Activated CD8-positive, alpha-beta T cell treated with anti-CD3 and anti-CD28 coated beads, Interleukin-2, amount 10 ng/mL, durations not matched to agents 7 days and 5 days (primary cell): ENCODE results near the gene HOXD13. TPM values are rescaled to one million over a fixed set of nuclear protein-coding genes. Genes with fewer than 3 reads are reported as not detected.

ENCODE experiments used
- ATAC-seq: fragments of 150-1000 bp; cut with Tn5 transposase; one replicate; pipeline ENCODE4 v1.10.0; 2021; ENCODE audit warnings: moderate library complexity
- CTCF ChIA-PET: fragments of 350-600 bp; sonication (Branson Sonifier 250); formaldehyde crosslinking; loops from one replicate; lab custom pipeline; 2021; ENCODE audit warnings: antibody characterized with exemption; lab: Charles Lee
- POLR2A ChIA-PET: fragments of 350-600 bp; sonication (Branson Sonifier 250); formaldehyde crosslinking; loops from one replicate; lab custom pipeline; 2021; ENCODE audit warnings: antibody characterized with exemption; lab: Charles Lee
- DNase-seq: peaks from one replicate; pipeline ENCODE4 v3.0.0-alpha.2; 2020
- H3K27ac Mint-ChIP-seq: one replicate; pipeline ENCODE4 v1.8.0; 2021; ENCODE audit warnings: mild to moderate bottlenecking, mixed read lengths
- H3K27me3 Mint-ChIP-seq: one replicate; pipeline ENCODE4 v1.8.0; 2021; ENCODE audit warnings: low read depth, mixed read lengths
- H3K36me3 Mint-ChIP-seq: one replicate; pipeline ENCODE4 v1.8.0; 2021; ENCODE audit warnings: low read depth, mixed read lengths
- H3K4me1 Mint-ChIP-seq: one replicate; pipeline ENCODE4 v1.8.0; 2021; ENCODE audit warnings: low read depth, mixed read lengths
- H3K4me3 Mint-ChIP-seq: one replicate; pipeline ENCODE4 v1.8.0; 2021; ENCODE audit warnings: mild to moderate bottlenecking, mixed read lengths
- H3K9me3 Mint-ChIP-seq: one replicate; pipeline ENCODE4 v1.8.0; 2022; ENCODE audit warnings: mixed read lengths; ENCODE audit not compliant: insufficient read depth
- total RNA-seq, 2 experiments: library from RNA; stranded (reverse); gene quantifications; one replicate each; pipeline ENCODE4 v1.2.3, GENCODE V29; 2021

HOXD13 gene
- total RNA-seq, 2 experiments from 2014 or later = not detected

- peaks cover 18% of the 10 kb centered on the region for H3K4me1 Mint-ChIP-seq
Observed at GRCh38 chr2:176128172-176128981, 35.9 kb downstream of the HOXD13 start.

GRCh38 chr2:176128982-176129796 lies 36.7 kb downstream of the HOXD13 start, which contains the start of gene HOXD8:
Gene HOXD8 (plus strand): TSS chr2:176129705. CDS start chr2:176130367, 662 bp downstream.
- ATAC-seq (no peak), DNase-seq (no peak)
- Mint-ChIP-seq H3K27me3 (peaks cover 79% of the 10 kb centered on the region), H3K4me1 (peaks cover 18% of the 10 kb centered on the region), H3K9me3 (no peaks in the 10 kb centered on the region), H3K4me3 (peak within 1 kb of the TSS; percentile 30), H3K27ac (peak within 1 kb of the TSS; percentile 64), H3K36me3 (peaks cover 3% of the 10 kb centered on the region)
- ChIA-PET POLR2A (no interaction called here), CTCF (interaction anchor here (3.4 to 4.6 kb wide), 3 partner anchors 425 to 1019 kb away, joined by 25 to 38 read pairs (median 37); no protein-coding TSS in a partner anchor)

More at GRCh38 chr2:176128172-176128981, 35.9 kb downstream of the HOXD13 start:
- DNase-seq = no peak
- CTCF ChIA-PET = interaction anchor here (0.6 to 4.6 kb wide), 14 partner anchors 12 to 1020 kb away, joined by 3 to 50 read pairs (median 8); no protein-coding TSS in a partner anchor
- Mint-ChIP-seq H3K4me3 (peak overlapping the region; percentile 30), H3K36me3 (peaks cover 6% of the 10 kb centered on the region), H3K27ac (peak overlapping the region; percentile 44), H3K27me3 (peaks cover 78% of the 10 kb centered on the region), H3K9me3 (no peaks in the 10 kb centered on the region)
- no peak for ATAC-seq
- POLR2A ChIA-PET = interaction anchor here (1.7 kb wide), 1 partner anchor 327 kb away, joined by 6 read pairs; no protein-coding TSS in a partner anchor

GRCh38 chr2:176129813-176130146 lies 37.3 kb downstream of the HOXD13 start:
- peaks cover 18% of the 10 kb centered on the region for H3K4me1 Mint-ChIP-seq
- H3K4me3 Mint-ChIP-seq = no peak overlapping the region
- no peak overlapping the region for H3K27ac Mint-ChIP-seq
- H3K9me3 Mint-ChIP-seq = no peaks in the 10 kb centered on the region
- DNase-seq (no peak), ATAC-seq (no peak)
- H3K36me3 Mint-ChIP-seq = peaks cover 2% of the 10 kb centered on the region
- peaks cover 77% of the 10 kb centered on the region for H3K27me3 Mint-ChIP-seq
- ChIA-PET POLR2A (no interaction called here), CTCF (interaction anchor here (0.9 to 4.6 kb wide), 6 partner anchors 9 to 522 kb away, joined by 3 to 37 read pairs (median 9); no protein-coding TSS in a partner anchor)

GRCh38 chr2:176130147-176130956 lies 37.8 kb downstream of the HOXD13 start:
- Mint-ChIP-seq H3K4me1 (peaks cover 18% of the 10 kb centered on the region), H3K9me3 (no peaks in the 10 kb centered on the region), H3K4me3 (peak overlapping the region; percentile 45), H3K27ac (peak overlapping the region; percentile 64), H3K36me3 (peaks cover 2% of the 10 kb centered on the region), H3K27me3 (peaks cover 78% of the 10 kb centered on the region)
- ChIA-PET POLR2A (no interaction called here), CTCF (interaction anchor here (0.9 to 4.4 kb wide), 10 partner anchors 9 to 1018 kb away, joined by 3 to 23 read pairs (median 4); no protein-coding TSS in a partner anchor)
- DNase-seq (no peak), ATAC-seq (peak; percentile 54)

- no peaks in the 10 kb centered on the region for H3K9me3 Mint-ChIP-seq
- H3K27ac Mint-ChIP-seq = peak overlapping the region; percentile 64
- peaks cover 3% of the 10 kb centered on the region for H3K36me3 Mint-ChIP-seq
- CTCF ChIA-PET = interaction anchor here (0.8 to 4.4 kb wide), 14 partner anchors 8 to 1017 kb away, joined by 3 to 23 read pairs (median 4); partner anchors contain the start of gene HOXD9
- peaks cover 78% of the 10 kb centered on the region for H3K27me3 Mint-ChIP-seq
- peak overlapping the region; percentile 45 for H3K4me3 Mint-ChIP-seq
- H3K4me1 Mint-ChIP-seq = peaks cover 25% of the 10 kb centered on the region
- ATAC-seq (no peak), DNase-seq (no peak)
- POLR2A ChIA-PET = no interaction called here
Observed at GRCh38 chr2:176130957-176131847, 38.7 kb downstream of the HOXD13 start.

- ATAC-seq (no peak), DNase-seq (no peak)
- Mint-ChIP-seq H3K36me3 (peaks cover 3% of the 10 kb centered on the region), H3K4me1 (peaks cover 26% of the 10 kb centered on the region), H3K27ac (no peak overlapping the region), H3K27me3 (peaks cover 79% of the 10 kb centered on the region), H3K9me3 (no peaks in the 10 kb centered on the region), H3K4me3 (peak overlapping the region; percentile 74)
- CTCF ChIA-PET = interaction anchor here (0.8 to 4.4 kb wide), 13 partner anchors 9 to 1017 kb away, joined by 3 to 23 read pairs (median 4); partner anchors contain the start of gene HOXD9
- POLR2A ChIA-PET = no interaction called here
Observed at GRCh38 chr2:176131848-176132158, 39.3 kb downstream of the HOXD13 start.

GRCh38 chr2:176132205-176133171 lies 40.0 kb downstream of the HOXD13 start:
- Mint-ChIP-seq H3K27me3 (peaks cover 80% of the 10 kb centered on the region), H3K9me3 (no peaks in the 10 kb centered on the region), H3K27ac (no peak overlapping the region), H3K36me3 (peaks cover 3% of the 10 kb centered on the region), H3K4me3 (peak overlapping the region; percentile 74), H3K4me1 (peaks cover 27% of the 10 kb centered on the region)
- POLR2A ChIA-PET = no interaction called here
- peak; percentile 32 for DNase-seq
- no peak for ATAC-seq
- CTCF ChIA-PET = interaction anchor here (0.9 to 4.4 kb wide), 11 partner anchors 8 to 1029 kb away, joined by 3 to 23 read pairs (median 4); partner anchors contain the start of gene HOXD9

GRCh38 chr2:176133389-176133788 lies 40.9 kb downstream of the HOXD13 start:
- ATAC-seq = no peak
- POLR2A ChIA-PET = no interaction called here

GRCh38 chr2:176134035-176134434 lies 41.5 kb downstream of the HOXD13 start:
- H3K27ac Mint-ChIP-seq = no peak overlapping the region
- H3K27me3 Mint-ChIP-seq = peaks cover 80% of the 10 kb centered on the region
- ATAC-seq (no peak), DNase-seq (no peak)
- H3K4me3 Mint-ChIP-seq = no peak overlapping the region
- POLR2A ChIA-PET = no interaction called here
- peaks cover 31% of the 10 kb centered on the region for H3K4me1 Mint-ChIP-seq
- peaks cover 8% of the 10 kb centered on the region for H3K36me3 Mint-ChIP-seq
- H3K9me3 Mint-ChIP-seq = no peaks in the 10 kb centered on the region
- CTCF ChIA-PET = interaction anchor here (1.4 to 4.4 kb wide), 4 partner anchors 321 to 518 kb away, joined by 4 to 23 read pairs (median 17); no protein-coding TSS in a partner anchor

More at GRCh38 chr2:176133389-176133788, 40.9 kb downstream of the HOXD13 start:
- peaks cover 27% of the 10 kb centered on the region for H3K4me1 Mint-ChIP-seq
- peaks cover 7% of the 10 kb centered on the region for H3K36me3 Mint-ChIP-seq
- CTCF ChIA-PET = interaction anchor here (1.3 to 4.4 kb wide), 5 partner anchors 322 to 1028 kb away, joined by 4 to 23 read pairs (median 14); no protein-coding TSS in a partner anchor
- no peak overlapping the region for H3K4me3 Mint-ChIP-seq
- H3K27me3 Mint-ChIP-seq = peaks cover 80% of the 10 kb centered on the region
- H3K27ac Mint-ChIP-seq = no peak overlapping the region
- no peaks in the 10 kb centered on the region for H3K9me3 Mint-ChIP-seq
- DNase-seq = no peak
